HG02970 (cell line): Measurements from ENCODE around the gene TMEM259.

ENCODE experiments used
- ATAC-seq: cut with Tn5 transposase; IDR thresholded peaks from one replicate; pipeline ENCODE4 v1.9.1; 2021; ENCODE audit warnings: mild to moderate bottlenecking, moderate library complexity, moderate number of reproducible peaks; ENCODE audit not compliant: unreplicated experiment, low FRiP score

The TMEM259 gene

DNA sequence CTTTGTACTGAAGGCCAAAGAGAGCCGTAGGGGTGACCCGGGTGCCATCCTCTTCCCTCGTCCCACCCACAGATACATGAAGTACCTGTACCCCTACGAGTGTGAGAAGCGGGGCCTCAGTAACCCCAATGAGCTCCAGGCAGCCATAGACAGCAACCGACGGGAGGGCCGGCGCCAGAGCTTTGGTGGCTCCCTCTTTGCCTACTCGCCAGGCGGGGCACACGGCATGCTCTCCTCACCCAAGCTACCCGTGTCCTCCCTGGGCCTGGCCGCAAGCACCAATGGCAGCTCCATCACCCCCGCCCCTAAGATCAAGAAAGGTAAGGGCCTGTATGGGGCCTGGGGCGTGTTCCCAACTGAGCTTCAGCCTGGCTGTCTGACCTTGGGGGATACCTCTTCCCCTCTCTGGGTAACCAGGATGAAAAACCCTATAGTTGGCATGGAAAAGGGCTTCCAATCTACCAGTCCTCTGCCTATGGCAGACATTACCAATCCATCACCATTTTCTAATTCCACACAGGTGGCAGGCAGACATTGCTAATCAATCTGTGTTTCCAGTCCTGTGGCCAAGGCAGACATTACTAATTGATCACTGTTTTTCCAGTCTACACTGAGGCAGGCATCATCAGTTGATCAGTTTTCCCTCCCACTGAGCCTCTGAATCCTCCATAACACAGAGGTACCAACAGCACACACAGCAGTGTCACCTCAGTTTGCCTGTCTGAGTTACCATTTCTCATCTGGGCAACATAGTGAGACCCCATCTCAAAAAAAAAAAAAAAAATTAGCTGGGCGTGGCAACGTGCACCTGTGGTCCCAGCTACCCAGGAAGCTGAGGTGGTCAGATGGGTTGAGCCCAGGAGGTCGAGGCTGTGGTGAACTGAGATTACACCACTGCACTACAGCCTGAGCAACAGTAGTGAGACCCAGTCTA lies 55.9 kb downstream of the TMEM259 start:
- ATAC-seq, result no peak

DNA sequence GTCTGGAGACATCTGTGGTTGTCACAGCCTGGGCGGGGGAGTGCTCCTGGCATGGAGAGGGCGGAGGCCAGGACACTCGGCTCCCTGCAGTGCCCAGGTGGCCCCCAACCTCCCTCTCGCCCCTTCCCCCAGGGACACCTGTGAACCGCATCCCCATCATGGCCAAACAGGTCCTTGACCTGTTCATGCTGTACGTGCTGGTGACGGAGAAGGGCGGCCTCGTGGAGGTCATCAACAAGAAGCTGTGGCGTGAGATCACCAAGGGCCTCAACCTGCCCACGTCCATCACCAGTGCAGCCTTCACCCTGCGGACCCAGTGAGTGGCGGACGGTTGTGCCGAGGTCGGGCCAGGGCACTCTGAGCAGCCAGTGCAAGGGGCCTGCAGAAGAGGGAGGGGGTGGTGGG lies 56.8 kb downstream of the TMEM259 start:
- ATAC-seq, result no peak

DNA sequence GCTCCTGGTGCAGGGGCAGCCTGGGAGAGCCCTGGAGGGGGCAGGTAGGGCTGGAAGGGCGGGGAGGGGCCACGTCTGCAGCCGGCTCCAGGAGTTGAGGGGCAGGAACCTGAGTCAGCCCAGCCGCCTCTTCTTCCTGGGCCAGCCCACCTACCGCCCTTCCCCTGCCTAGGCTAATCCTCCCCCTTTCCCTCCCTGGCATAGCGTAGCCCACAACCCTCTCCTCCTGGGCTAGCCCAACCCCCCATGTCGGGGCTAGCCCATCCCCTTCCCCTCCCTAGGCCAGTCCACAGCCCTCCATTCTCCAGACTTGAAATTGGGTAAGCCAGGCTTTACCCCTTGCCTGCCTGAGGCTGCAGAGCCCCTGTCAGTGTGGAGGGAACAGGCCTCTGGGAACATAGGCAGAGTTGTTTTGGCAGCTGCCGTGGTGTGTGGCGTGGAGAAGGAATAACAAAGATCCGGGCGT lies 57.4 kb downstream of the TMEM259 start:
- ATAC-seq, result no peak

DNA sequence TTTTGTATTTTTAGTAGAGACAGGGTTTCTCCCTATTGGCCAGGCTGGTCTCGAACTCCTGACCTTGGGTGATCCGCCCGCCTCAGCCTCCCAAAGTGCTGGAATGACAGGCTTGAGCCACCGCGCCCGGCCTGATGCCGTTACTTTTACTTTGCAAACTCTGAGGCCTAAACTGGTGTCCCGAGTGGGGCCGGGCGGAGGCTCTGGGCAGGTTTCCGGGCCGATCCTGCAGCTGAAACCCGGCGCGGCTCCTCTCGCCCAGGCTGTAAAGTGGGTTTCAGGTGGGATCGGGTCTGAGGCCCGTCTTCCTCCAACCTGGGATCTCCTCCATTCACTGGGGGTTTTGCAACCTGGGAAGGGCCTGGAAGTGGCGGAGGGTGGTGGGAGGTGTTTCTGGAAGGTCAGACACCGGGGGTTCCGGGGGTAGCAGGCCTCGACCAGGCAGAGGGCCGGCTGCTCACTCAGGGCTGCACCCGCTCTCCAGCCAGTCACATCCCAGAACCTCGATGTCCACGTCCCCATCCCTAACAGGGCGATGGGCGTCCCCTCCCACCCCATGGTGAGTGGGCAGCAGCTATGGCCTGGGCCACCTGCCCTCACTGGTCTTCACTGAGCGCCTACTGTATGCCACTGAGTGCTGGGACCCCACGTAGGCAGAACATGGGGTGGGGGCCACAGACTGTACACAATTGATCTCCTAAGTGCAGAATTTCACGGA lies 58.1 kb downstream of the TMEM259 start:
- ATAC-seq, result no peak

DNA sequence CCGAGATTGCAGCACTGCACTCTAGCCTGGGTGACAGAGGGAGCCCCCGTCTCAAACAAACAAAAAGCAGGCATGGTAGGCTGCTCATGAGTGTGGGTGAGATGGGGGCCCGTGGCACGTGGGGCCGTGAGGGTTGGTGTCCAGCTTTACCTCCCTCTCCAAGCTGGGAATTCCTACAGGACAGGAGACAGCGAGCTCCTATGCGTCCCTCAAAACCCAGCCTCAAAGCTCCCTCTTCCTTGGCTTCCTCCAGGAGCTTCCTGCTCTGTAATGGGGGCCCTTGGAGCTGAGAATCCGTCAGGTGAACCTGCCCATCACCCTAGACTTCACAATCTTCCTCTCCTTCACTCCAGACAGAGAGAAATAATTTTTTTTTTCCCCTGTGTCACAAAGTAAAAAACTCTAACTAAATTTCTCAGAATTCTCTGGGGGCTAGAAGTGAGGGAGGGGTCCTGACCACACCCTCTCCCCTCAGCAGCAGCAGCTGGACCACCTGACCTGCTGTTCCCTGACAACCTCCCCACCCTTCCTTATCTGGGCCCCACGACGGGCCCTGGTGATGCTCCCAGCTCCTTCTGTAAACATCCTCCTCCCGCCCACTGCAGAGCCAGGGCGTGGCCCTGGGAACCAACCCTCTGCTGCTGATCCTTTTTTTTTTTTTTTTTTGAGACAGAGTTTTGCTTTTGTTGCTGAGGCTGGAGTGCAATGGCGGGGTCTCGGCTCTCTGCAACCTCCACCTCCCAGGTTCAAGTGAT lies 58.9 kb downstream of the TMEM259 start:
- ATAC-seq, result no peak

DNA sequence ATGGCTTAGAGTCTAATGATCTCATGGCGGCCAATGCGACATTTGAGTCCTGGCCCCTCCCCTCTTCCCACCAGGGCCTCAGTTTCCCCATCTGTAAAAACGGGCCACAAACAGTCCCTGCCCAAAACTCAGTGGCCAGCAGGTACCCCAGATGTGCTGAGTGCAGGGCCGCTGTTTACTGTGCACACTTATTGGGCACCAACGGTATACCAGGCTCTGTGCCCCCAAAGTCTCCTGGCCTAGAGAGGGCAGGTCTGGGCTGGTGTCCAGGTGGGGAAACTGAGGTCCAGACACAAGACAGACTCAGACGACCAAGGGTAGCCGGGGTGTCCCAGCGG lies 60.4 kb downstream of the TMEM259 start:
- no peak for ATAC-seq

DNA sequence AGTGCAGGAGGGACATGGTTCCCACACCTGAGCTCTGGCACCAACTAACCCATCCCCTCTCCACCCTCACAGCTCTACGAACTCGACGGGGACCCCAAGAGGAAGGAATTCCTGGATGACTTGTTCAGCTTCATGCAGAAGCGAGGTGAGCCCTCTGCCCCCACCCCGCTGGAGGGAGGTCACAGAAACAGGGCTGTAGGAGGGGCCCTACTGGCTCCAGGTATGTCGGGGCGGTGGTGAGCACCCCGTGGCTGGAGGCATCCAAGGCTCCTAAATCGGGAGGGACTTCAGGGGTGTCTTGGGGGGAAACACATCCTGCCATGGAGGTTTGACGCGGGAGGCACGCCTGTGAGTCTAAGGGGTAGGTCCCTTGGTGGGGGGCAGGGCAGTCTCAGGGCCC lies 60.9 kb downstream of the TMEM259 start:
- ATAC-seq, result no peak
